Thymus (tissue), 11 donors: Measurements from ENCODE around the gene MYLIP. TPM values are rescaled to one million over a fixed set of nuclear protein-coding genes. Genes with fewer than 3 reads are reported as not detected.

ENCODE experiments used
- DNase-seq, 9 donors: peaks; one replicate each; pipeline ENCODE4 v3.0.0-alpha.2; 2013; ENCODE audit warnings: low spot score in 9 of 9, low read depth in 6 of 9, missing footprints in 1 of 9
- H3K27ac ChIP-seq, 2 donors: one replicate each; pipeline ENCODE4 v1.5.1; 2013; ENCODE audit warnings: control low read depth in 1 of 2, low read depth in 1 of 2, low read length in 1 of 2, mild to moderate bottlenecking in 1 of 2, moderate library complexity in 1 of 2
- H3K27me3 ChIP-seq, 2 donors: one replicate each; pipeline ENCODE4 v1.5.1; 2013; ENCODE audit warnings: low read length in 1 of 2; ENCODE audit not compliant: control insufficient read depth in 2 of 2, insufficient read depth in 1 of 2
- H3K36me3 ChIP-seq, 2 donors: one replicate each; pipeline ENCODE4 v1.5.1; 2013; ENCODE audit warnings: low read length in 1 of 2, mild to moderate bottlenecking in 1 of 2, moderate library complexity in 1 of 2; ENCODE audit not compliant: control insufficient read depth in 2 of 2, insufficient read depth in 2 of 2
- H3K4me1 ChIP-seq, 2 donors: one replicate each; pipeline ENCODE4 v1.5.1; 2013; ENCODE audit warnings: low read length in 2 of 2; ENCODE audit not compliant: control insufficient read depth in 2 of 2, insufficient read depth in 2 of 2
- H3K4me3 ChIP-seq, 2 donors: one replicate each; pipeline ENCODE4 v1.5.1; 2013; ENCODE audit warnings: low read length in 2 of 2, control low read depth in 1 of 2, mild to moderate bottlenecking in 1 of 2
- H3K9me3 ChIP-seq, 2 donors: one replicate each; pipeline ENCODE4 v1.5.1; 2013; ENCODE audit warnings: low read length in 1 of 2, mild to moderate bottlenecking in 1 of 2; ENCODE audit not compliant: control insufficient read depth in 2 of 2, insufficient read depth in 1 of 2
- WGBS: extraction: QIAGEN DNeasy Blood & Tissue Kit; methylation state at CpG from one replicate; pipeline ENCODE4 v1.1.7; 2013; 5-methylcytosine and 5-hydroxymethylcytosine counted together
- polyA plus RNA-seq: library from polyadenylated mRNA; stranded (reverse); fragments of 200-250 nt; gene quantifications from one replicate; pipeline ENCODE4 v1.2.3, GENCODE V29; 2013
- total RNA-seq: library from RNA; stranded (reverse); fragments of 120-200 nt; gene quantifications from one replicate; pipeline ENCODE4 v1.2.4, GENCODE V29; 2013
- donor health status: healthy.

Gene MYLIP
- total and polyA plus RNA-seq, 2 donors, result 11.8 to 25.5 TPM

DNA sequence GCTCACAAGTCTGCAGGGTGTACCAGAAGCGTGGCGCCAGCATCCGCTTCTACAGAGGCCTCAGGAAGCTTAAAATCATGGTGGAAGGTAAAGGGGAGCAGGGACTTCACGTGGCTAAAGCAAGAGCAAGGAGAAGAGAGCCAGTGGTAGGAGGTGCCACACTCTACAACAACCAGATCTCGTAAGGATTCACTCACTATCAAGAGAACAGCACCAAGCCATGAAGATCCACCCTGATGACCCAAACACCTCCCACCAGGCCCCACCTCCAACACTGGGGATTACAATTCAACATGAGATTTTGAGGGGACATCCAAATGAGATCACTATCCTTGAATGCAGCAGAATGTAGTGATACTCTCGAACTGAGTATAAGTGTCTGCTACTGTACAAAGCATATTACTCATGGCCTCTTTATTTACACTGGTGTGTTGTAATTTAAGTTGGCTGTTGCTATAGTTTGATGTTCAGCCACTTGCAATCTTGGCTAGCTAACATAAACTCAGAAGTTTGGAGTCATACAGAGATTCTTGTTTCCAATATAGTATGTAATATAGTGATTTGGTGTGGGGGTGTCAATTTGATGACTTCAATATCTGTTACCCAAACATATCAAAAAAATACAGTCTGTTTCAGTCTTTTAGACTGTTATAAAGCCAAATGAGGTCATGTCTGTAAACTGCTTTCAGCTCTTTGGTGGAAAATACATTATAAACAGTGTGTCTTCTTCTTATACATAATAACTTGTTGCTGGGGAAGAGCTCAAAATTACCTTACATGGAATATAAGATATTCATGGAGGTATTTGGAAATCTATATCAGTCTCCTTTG lies 39.4 kb upstream of the MYLIP start:
- Histone ChIP-seq H3K36me3 (no peaks in the 10 kb centered on the region), H3K27ac (no peak overlapping the region), H3K9me3 (no peaks in the 10 kb centered on the region), H3K27me3 (no peaks in the 10 kb centered on the region), H3K4me3 (no peak overlapping the region), H3K4me1 (no peaks in the 10 kb centered on the region)
- 80% methylated on average over 6 of the region's 6 CpGs for WGBS
- DNase-seq, result no peak

DNA sequence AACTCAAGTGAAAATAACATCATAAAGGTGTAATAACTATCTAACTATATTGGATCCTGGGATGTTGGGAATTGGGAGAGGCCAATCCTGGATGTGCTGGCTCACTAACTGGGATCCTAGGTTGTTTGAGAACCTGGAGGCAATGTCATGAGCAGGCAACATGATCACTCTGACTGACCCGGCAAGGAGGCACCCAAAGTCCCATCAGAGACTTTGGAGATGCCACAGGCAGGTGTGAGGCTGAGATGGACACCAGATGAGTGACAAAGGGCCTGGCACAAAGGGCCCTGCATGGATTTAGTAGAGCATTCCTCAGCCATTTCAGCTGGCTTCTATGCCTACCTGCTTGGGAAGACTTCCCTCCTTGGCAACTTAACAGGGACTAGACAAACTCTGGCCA lies 38.4 kb upstream of the MYLIP start:
- no peaks in the 10 kb centered on the region for H3K27me3 ChIP-seq
- no peak overlapping the region for H3K27ac ChIP-seq
- no peak overlapping the region for H3K4me3 ChIP-seq
- no peak for DNase-seq
- H3K9me3 ChIP-seq, result no peaks in the 10 kb centered on the region
- 100% methylated on average over 1 of the region's 1 CpG for WGBS
- no peaks in the 10 kb centered on the region for H3K36me3 ChIP-seq
- no peaks in the 10 kb centered on the region for H3K4me1 ChIP-seq

DNA sequence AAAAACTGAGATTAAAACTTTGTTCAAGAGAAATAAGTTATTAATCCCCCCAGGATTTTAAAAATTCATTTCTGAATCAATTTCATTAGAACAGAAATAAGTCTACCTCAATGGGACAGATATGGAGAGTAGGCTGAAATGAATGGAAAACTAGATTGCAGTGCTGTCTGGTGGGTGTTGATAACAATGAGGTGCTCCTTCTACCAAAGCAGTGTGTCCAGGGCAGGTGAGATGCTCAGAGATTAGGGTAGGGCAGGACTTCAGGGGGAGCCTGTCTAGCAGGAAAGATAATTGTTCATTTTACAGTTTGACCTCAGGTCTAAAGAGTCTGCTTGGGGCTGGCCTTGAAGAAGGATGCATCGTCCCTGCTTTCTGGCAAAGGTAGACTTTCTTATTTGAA lies 38.0 kb upstream of the MYLIP start:
- Histone ChIP-seq H3K36me3 (no peaks in the 10 kb centered on the region), H3K4me1 (no peaks in the 10 kb centered on the region), H3K27ac (no peak overlapping the region), H3K4me3 (no peak overlapping the region), H3K27me3 (no peaks in the 10 kb centered on the region), H3K9me3 (no peaks in the 10 kb centered on the region)
- DNase-seq, result no peak
- 94% methylated on average over 1 of the region's 1 CpG for WGBS

DNA sequence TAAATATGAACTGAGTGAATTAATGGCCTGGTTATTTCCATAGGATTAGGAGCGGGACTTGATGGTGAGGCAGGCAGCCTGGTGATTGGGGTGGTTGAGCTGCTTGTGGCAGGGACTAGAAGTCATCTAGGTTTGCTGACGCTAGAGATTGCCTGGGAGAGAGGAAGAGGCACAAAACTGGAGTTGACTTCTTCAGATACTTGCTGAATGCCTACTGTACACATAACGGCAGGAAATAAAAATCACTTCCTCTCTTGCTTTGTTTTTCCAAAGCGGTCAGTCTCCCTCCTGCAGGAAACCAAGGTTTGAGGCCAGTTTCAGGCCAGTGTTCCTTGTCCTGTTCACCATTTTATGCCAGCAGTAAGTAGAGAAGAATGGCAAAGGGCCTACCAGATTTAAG lies 36.7 kb upstream of the MYLIP start:
- Histone ChIP-seq H3K27me3 (no peaks in the 10 kb centered on the region), H3K27ac (no peak overlapping the region), H3K9me3 (no peaks in the 10 kb centered on the region), H3K4me3 (no peak overlapping the region), H3K4me1 (no peaks in the 10 kb centered on the region), H3K36me3 (no peaks in the 10 kb centered on the region)
- WGBS, result 59% methylated on average over 4 of the region's 4 CpGs
- no peak for DNase-seq

DNA sequence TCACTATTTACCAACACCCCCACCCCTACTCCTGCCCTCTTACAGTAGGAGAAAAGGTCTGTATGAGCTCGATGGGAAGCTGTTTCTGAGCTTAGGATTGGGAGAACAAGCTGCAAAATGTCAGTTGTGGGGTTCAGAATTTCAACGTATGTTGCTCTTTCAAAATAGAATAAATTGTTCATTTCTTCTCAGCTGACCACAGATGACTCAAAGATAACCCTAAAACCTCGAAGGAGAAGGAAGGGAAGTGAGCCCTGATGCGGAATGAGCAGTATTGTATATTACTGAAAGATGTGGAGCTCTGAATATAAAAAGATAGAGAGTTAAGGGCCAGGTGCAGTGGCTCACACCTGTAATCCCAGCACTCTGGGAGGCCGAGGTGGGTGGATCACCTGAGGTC lies 35.9 kb upstream of the MYLIP start:
- no peaks in the 10 kb centered on the region for H3K4me1 ChIP-seq
- H3K4me3 ChIP-seq, result no peak overlapping the region
- WGBS, result 65% methylated on average over 5 of the region's 5 CpGs
- no peaks in the 10 kb centered on the region for H3K9me3 ChIP-seq
- H3K27me3 ChIP-seq, result no peaks in the 10 kb centered on the region
- H3K36me3 ChIP-seq, result no peaks in the 10 kb centered on the region
- DNase-seq, result no peak
- no peak overlapping the region for H3K27ac ChIP-seq

DNA sequence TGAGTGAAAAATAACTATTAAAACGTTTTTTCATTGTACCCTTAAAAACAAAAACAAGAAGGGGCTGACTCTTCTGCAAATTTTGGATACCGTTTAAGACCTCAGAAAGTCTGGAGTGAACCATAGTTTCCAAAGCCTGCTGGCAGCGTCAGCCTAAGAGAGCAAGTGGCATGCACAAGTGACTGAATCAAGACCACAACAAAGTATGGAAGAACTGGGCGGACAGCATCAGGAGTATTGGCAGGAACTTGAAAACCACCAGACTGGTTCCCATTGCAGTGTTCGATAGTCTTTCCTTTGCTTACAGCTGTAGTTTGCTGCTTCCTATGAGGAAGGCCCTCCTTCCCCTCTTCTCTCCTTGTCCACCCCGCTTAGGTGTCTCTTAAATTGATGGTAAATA lies 33.7 kb upstream of the MYLIP start:
- Histone ChIP-seq H3K27me3 (no peaks in the 10 kb centered on the region), H3K4me3 (no peak overlapping the region), H3K27ac (no peak overlapping the region), H3K4me1 (no peaks in the 10 kb centered on the region), H3K36me3 (no peaks in the 10 kb centered on the region), H3K9me3 (peaks cover 0 to 1% of the 10 kb centered on the region in 2 donors)
- no peak for DNase-seq
- WGBS, result 56% methylated on average over 6 of the region's 6 CpGs

DNA sequence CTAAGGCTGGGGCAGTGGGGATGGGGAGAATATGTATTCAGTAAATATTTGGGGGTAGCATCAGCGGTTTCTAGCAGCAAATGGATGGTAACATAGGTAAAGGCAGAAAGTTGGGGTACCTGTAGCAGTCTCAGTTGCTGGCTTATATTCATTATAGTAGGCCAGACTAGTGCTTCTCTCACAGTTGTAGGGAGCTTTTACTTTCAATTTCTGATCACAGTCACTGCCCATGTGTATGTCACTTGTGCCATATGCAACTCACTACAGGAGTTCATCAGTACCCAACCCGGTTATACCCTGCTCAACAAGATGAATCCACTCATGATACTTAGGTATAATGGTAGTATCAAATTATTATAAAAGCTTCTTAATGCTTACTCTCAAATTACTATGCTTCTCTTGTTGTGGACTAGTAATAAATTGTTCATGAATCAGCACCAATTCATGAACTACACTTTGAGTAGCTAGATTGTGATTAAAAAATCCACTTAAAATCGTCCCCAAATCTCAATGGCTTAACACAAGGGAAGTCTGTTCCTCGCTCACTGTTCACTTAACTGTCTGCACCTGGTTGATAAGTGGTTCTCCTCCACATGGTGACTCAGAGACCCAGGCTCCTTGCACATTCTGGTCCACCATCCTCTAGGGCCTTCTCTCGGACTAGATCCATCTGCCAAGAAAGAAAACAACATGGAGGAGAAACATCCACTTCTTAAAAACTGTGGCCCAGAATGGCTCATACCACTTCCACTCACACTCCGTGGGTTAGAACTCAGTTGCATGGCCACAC lies 31.3 kb upstream of the MYLIP start:
- Histone ChIP-seq H3K27me3 (no peaks in the 10 kb centered on the region), H3K36me3 (no peaks in the 10 kb centered on the region), H3K9me3 (peaks cover 0 to 4% of the 10 kb centered on the region in 2 donors), H3K27ac (no peak overlapping the region), H3K4me3 (no peak overlapping the region), H3K4me1 (no peaks in the 10 kb centered on the region)
- DNase-seq, result no peak
- 95% methylated on average over 6 of the region's 6 CpGs for WGBS

DNA sequence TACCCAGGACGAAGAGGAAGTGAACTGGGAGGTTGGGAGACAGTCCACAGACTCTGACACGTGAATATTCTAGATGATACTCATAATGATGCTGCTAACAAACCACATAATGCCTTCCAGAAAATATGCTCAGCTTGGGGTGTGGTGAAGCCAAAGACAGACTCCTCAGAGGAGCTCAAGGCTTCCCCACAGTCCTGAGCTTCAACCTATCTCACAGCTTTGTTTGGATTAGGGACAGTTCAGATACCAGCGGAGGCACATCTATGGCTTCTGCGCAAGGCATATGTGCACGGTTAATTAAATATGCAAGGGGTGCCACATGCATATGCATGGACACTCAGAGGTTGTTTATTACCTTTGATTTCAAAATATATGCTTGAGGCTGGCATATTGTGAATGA lies 30.7 kb upstream of the MYLIP start:
- Histone ChIP-seq H3K9me3 (peaks cover 0 to 4% of the 10 kb centered on the region in 2 donors), H3K4me1 (no peaks in the 10 kb centered on the region), H3K36me3 (no peaks in the 10 kb centered on the region), H3K27me3 (no peaks in the 10 kb centered on the region), H3K4me3 (no peak overlapping the region), H3K27ac (no peak overlapping the region)
- DNase-seq, result no peak
- 94% methylated on average over 5 of the region's 5 CpGs for WGBS

DNA sequence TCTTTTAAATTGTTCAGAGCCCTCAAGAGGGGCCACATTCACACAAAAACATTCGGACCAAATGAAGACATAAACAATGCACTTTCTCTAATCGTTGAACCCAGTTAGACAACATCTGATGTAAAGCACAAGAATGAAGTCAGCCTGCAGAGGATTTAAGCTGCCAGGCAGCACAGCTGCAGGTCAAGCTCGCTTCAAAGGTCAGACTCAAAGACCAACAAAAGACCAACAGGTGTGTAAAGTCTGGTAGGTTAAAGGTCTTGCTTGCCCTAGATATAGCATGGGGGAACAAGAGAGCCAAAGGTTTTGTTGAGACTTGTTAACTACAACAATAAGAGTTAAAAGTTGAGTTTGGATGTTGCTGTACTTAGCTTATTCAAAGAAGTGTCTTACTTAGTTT lies 26.7 kb upstream of the MYLIP start:
- no peaks in the 10 kb centered on the region for H3K4me1 ChIP-seq
- no peaks in the 10 kb centered on the region for H3K27me3 ChIP-seq
- no peaks in the 10 kb centered on the region for H3K36me3 ChIP-seq
- H3K9me3 ChIP-seq, result peaks cover 0 to 4% of the 10 kb centered on the region in 2 donors
- DNase-seq, result no peak
- no peak overlapping the region for H3K27ac ChIP-seq
- 95% methylated on average over 3 of the region's 3 CpGs for WGBS
- H3K4me3 ChIP-seq, result no peak overlapping the region
